ENCODE results near the gene CLIP2.

- TF ChIP-seq CTCF (conservative IDR thresholded peaks at IDR 0.05; ENCODE audit: low read length): no peak
- TF ChIP-seq EZH2phosphoT487 (IDR thresholded peaks at IDR 0.05; ENCODE audit: borderline replicate concordance, low read depth, low read length): no peak
Observed at GRCh38 chr7:74318043-74318442, 28.8 kb downstream of the CLIP2 start.

All from OCI-LY7 (cell line).